AG04450 (cell line): ENCODE measurements around the gene C9orf50. TPM values are rescaled to one million over a fixed set of nuclear protein-coding genes. Genes with fewer than 3 reads are reported as not detected.

ENCODE experiments used
- CTCF ChIA-PET: fragments of 300-600, 350-600 bp; formaldehyde crosslinking; extraction: SDS; loops from one replicate; lab custom pipeline; 2022; ENCODE audit warnings: antibody characterized with exemption, inconsistent platforms; lab: Charles Lee
- POLR2A ChIA-PET: fragments of 350-600 bp; formaldehyde crosslinking; extraction: SDS; loops from one replicate; lab custom pipeline; 2021; ENCODE audit warnings: antibody characterized with exemption, inconsistent platforms; lab: Yijun Ruan, JAX
- DNase-seq: peaks from one replicate; pipeline ENCODE4 v3.0.0-alpha.2; 2011; ENCODE audit warnings: low read depth, low spot score
- H3K27ac ChIP-seq: one replicate; pipeline ENCODE4 v1.5.1; 2012; ENCODE audit warnings: low read depth, low read length, control low read depth
- H3K27me3 ChIP-seq: one replicate; pipeline ENCODE4 v1.6.0; 2012; ENCODE audit warnings: low read length; ENCODE audit not compliant: control insufficient read depth, insufficient read depth
- H3K4me3 ChIP-seq: 2 replicates; pipeline ENCODE4 v1.5.1; 2011; ENCODE audit warnings: mild to moderate bottlenecking, low read depth, low read length, control low read depth
- H3K9me3 ChIP-seq: 2 replicates; pipeline ENCODE4 v1.5.1; 2012; ENCODE audit warnings: low read length; ENCODE audit not compliant: control insufficient read depth, insufficient read depth
- polyA plus RNA-seq: library from polyadenylated mRNA; depleted of rRNA; stranded (reverse); fragments of >200 nt; gene quantifications from 2 replicates; pipeline ENCODE4 v1.2.3, GENCODE V29; 2011
- TF ChIP-seq, protein P1 (sequence below): IDR thresholded peaks from 2 replicates; pipeline ENCODE4 v1.5.1; 2011; ENCODE audit warnings: low read depth, low read length, control low read depth, inconsistent platforms

Gene C9orf50
- polyA plus RNA-seq, 1 experiment: 0.30 TPM

GRCh38 chr9:129653823-129654553 is 33.1 kb upstream of the C9orf50 start:
- no peak for DNase-seq
- Histone ChIP-seq H3K27me3 (no peaks in the 10 kb centered on the region), H3K4me3 (no peak overlapping the region), H3K27ac (no peak overlapping the region), H3K9me3 (no peaks in the 10 kb centered on the region)
- POLR2A ChIA-PET: no interaction called here
- CTCF ChIA-PET: no interaction called here
- TF ChIP-seq, protein P1, sequence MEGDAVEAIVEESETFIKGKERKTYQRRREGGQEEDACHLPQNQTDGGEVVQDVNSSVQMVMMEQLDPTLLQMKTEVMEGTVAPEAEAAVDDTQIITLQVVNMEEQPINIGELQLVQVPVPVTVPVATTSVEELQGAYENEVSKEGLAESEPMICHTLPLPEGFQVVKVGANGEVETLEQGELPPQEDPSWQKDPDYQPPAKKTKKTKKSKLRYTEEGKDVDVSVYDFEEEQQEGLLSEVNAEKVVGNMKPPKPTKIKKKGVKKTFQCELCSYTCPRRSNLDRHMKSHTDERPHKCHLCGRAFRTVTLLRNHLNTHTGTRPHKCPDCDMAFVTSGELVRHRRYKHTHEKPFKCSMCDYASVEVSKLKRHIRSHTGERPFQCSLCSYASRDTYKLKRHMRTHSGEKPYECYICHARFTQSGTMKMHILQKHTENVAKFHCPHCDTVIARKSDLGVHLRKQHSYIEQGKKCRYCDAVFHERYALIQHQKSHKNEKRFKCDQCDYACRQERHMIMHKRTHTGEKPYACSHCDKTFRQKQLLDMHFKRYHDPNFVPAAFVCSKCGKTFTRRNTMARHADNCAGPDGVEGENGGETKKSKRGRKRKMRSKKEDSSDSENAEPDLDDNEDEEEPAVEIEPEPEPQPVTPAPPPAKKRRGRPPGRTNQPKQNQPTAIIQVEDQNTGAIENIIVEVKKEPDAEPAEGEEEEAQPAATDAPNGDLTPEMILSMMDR: no peak

DNA sequence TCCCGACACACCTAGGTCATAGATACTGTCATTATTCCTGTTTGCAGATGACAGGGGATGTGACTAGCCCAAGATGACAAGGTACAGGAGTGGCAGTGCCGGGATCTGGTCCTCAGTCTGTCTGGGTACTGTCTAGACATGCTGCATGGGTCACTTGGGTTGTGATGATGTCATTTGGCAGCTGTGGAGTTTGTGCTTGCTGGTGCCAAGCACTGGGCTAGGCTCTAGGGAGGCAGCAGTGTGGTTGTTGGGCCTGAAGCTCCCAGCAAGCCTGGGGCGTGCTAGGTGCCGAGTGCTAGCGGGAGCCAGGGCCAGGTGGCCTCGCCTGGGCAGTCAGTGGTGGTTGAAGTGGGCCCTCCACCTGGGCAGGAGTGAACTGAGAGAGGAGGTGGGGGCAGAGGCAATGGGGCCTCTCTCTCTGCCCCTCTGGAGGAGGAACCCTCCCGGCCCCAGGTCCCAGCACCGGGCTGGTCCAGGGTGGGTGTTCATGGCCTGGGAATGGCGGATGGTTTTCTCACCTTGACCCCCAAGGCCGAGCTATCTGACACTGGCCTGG is 29.9 kb upstream of the C9orf50 start:
- no peak for DNase-seq
- H3K27ac ChIP-seq: no peak overlapping the region
- TF ChIP-seq, protein P1: no peak
- H3K9me3 ChIP-seq: no peaks in the 10 kb centered on the region; the same call in 1 of the 2 replicates
- H3K27me3 ChIP-seq: no peaks in the 10 kb centered on the region
- ChIA-PET POLR2A (interaction anchor here (0.6 kb wide), 1 partner anchor 16 kb away, joined by 3 read pairs; no protein-coding TSS in a partner anchor), CTCF (no interaction called here)
- H3K4me3 ChIP-seq: no peak overlapping the region

DNA sequence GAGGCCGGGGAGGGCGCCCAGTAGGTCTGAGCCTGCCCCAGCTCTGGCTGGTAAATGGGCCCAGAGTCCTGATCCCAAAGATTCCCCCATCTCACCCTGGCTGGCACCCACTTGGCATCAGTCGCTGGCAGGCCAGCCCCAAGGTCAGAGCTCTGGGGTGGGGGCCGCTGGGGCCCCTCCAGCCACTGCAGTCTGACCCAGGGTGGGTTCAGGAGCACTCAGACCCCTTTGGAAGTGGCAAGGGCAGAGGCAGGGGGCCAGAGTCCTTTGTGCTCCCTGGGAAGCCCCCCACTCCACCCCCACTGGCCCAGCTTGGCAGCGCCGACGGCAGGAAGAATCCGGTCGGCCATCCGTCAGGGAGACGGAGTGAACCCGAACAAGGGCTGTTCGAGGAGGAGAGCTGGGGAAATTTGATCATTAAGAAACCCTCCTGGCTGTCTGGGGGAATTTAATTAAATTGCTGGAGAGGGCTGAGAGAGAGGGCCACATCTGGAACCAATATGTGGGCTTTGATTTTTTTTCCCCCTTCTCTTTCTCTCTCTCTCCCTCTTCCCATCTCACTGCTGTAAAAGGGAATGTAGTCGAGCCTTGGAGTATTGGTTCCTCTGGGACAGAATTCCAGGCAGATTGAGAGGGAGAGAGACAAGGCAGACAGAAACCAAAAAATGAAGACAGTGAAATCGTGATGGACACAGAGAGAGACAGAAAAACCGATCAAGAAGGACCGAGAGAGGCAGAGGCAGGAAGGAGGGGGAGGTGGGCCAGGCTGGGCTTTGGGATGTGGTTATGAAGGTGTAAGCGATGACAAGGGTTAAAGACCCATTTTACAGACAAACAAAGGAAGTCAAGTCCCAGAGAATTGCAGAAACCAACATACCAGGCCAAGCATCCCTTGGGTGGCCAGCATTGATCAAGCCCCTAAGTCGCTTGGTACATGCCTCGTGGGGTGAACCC is 29.1 kb upstream of the C9orf50 start:
- TF ChIP-seq, protein P1: no peak
- POLR2A ChIA-PET: no interaction called here
- Histone ChIP-seq H3K27ac (no peak overlapping the region), H3K27me3 (no peaks in the 10 kb centered on the region), H3K9me3 (no peaks in the 10 kb centered on the region; the same call in 1 of the 2 replicates), H3K4me3 (no peak overlapping the region)
- DNase-seq: no peak
- CTCF ChIA-PET: no interaction called here

DNA sequence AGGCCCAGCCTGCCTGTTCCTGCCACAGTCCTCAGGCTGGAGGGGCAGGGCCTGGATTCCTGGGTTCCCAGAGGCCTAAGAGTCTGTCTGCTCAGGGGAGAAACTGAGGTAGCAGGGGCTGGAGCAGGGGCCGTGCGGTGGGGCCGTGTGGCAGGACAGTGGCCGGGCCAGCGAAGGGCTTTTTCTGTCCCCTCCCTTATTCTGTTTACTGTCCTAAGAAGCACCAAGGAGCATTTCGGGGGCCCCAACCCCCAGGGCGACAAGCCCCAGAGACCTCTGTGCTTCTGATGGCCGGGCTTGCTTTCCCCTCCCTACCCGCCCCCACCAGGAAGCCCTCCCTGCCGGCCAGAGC is 27.8 kb upstream of the C9orf50 start:
- Histone ChIP-seq H3K27me3 (no peaks in the 10 kb centered on the region), H3K27ac (no peak overlapping the region), H3K9me3 (no peaks in the 10 kb centered on the region; the same call in 1 of the 2 replicates), H3K4me3 (no peak overlapping the region)
- TF ChIP-seq, protein P1: no peak
- no peak for DNase-seq
- ChIA-PET POLR2A (no interaction called here), CTCF (no interaction called here)
